ENCODE data around the gene GPR25.

Gene GPR25

DNA sequence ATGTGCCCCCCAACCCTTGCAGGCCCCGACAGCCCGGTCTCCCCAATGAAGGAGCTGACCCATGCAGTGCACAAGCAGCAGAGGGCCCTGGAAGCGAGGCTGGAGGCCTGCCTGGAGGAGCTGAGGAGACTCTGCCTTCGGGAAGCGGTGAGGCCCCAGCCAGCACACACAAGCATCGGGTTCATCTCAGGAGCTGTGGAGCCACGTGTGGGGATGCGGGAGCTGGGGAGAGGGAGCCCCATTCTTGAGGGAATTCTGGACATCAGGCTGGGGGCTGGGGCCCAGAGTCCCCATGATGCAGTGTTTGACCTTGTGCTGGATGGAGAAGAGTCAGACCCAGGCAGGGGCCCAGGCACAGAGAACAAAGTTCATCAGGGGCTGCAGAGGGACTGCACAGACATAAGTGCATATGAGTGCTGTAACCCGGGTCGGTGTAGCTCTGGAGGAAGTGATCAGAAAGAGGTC, 26.7 kb downstream of the GPR25 start:
- no peak for DNase-seq (ENCODE audit: extremely low read depth, insufficient read length)
- Histone ChIP-seq H3K36me3 (ENCODE audit: control insufficient read depth, insufficient read depth, low read length) (no peaks in the 10 kb centered on the region), H3K4me3 (replicated peaks; ENCODE audit: low read depth, low read length) (no peak overlapping the region), H3K27me3 (replicated peaks; ENCODE audit: control insufficient read depth, insufficient read depth, low read length) (no peaks in the 10 kb centered on the region)
- TF ChIP-seq, protein P1, sequence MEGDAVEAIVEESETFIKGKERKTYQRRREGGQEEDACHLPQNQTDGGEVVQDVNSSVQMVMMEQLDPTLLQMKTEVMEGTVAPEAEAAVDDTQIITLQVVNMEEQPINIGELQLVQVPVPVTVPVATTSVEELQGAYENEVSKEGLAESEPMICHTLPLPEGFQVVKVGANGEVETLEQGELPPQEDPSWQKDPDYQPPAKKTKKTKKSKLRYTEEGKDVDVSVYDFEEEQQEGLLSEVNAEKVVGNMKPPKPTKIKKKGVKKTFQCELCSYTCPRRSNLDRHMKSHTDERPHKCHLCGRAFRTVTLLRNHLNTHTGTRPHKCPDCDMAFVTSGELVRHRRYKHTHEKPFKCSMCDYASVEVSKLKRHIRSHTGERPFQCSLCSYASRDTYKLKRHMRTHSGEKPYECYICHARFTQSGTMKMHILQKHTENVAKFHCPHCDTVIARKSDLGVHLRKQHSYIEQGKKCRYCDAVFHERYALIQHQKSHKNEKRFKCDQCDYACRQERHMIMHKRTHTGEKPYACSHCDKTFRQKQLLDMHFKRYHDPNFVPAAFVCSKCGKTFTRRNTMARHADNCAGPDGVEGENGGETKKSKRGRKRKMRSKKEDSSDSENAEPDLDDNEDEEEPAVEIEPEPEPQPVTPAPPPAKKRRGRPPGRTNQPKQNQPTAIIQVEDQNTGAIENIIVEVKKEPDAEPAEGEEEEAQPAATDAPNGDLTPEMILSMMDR (IDR thresholded peaks at IDR 0.05; ENCODE audit: insufficient read depth, low read length, poor library complexity, severe bottlenecking), result no peak

DNA sequence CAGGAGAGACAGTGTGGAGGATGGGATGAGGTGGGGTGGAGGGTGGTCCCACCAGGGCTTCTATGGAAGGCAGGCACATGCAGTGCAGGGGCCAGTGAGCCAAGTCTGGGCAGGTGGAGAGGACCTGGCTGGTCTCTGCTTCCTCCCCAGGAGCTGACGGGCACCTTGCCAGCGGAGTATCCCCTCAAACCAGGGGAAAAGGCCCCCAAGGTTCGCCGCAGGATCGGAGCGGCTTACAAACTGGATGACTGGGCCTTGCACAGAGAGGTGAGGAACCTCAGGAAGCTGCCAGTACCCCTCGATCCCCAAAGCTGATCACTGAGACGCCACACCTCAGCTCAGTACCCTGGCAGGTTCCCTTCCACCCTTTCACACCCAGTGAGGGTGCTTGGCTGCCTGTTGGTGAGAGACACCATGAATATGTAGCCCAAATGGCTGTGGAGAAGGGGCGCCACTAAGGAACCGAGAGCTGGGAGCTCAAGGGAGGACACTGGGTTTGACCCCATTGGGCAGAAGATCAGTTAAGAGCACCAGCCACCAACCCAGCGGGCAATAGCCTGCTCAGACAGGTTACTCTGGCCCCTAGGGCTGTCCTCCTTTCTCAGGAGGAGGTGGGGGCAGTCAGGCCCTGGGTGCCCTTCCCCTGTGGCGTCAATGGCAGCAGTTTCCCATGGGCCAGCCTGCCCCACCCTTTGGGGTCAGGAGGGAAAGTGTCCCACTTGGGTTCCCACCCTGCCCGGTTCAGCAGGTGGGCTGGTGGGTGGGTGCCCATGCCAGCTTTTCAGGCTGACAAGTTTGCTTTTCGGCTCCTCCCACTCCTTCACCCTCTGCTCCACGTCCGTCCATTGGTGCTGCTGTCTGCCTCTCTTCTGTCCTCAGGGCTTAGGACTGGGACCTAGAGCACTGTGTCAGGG, 27.4 kb downstream of the GPR25 start:
- TF ChIP-seq, protein P1 (IDR thresholded peaks at IDR 0.05; ENCODE audit: insufficient read depth, low read length, poor library complexity, severe bottlenecking), result no peak
- Histone ChIP-seq H3K4me3 (replicated peaks; ENCODE audit: low read depth, low read length) (no peak overlapping the region), H3K36me3 (ENCODE audit: control insufficient read depth, insufficient read depth, low read length) (no peaks in the 10 kb centered on the region), H3K27me3 (replicated peaks; ENCODE audit: control insufficient read depth, insufficient read depth, low read length) (no peaks in the 10 kb centered on the region)
- DNase-seq (ENCODE audit: extremely low read depth, insufficient read length), result no peak

DNA sequence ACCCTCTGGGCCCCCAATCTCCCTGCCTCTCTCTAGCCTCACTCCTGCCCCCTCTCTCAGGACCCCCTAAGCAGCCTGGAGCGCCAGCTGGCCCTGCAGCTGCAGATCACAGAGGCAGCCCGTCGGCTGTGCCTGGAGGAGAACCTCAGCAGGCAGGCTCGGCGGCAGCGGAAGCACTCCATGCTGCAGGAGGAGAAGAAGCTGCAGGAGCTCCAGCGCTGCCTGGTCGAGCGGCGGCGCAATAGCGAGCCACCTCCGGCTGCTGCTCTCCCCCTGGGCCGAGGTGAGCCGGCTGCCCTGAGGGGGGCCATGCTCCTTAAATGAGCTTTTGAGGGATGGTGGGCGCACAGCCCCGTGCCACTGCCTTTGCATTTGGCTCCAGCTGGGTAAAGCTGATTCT, 28.1 kb downstream of the GPR25 start:
- TF ChIP-seq, protein P1 (IDR thresholded peaks at IDR 0.05; ENCODE audit: insufficient read depth, low read length, poor library complexity, severe bottlenecking), result no peak
- no peaks in the 10 kb centered on the region for H3K36me3 ChIP-seq (ENCODE audit: control insufficient read depth, insufficient read depth, low read length)
- DNase-seq (ENCODE audit: extremely low read depth, insufficient read length), result no peak
- H3K27me3 ChIP-seq (replicated peaks; ENCODE audit: control insufficient read depth, insufficient read depth, low read length), result no peaks in the 10 kb centered on the region
- no peak overlapping the region for H3K4me3 ChIP-seq (replicated peaks; ENCODE audit: low read depth, low read length)

DNA sequence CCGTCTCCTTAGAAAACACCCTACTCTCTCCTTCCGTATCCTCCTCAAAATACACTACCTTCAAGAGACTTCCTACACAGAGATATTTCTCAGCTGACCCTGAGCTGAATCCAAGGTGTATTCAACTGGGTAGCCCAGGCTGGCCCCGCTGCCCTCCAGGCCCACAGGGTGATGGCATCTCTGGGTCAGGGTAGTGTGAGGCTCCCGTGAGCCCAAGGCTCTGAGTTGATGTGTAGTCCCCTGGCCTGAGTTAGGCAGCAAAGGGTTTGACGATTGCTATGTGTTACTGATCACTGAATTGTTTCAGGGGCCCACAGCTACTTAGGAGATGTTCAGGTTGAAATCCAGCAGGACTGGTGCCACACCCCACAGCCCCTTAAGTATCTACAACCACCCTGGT, 28.6 kb downstream of the GPR25 start:
- DNase-seq (ENCODE audit: extremely low read depth, insufficient read length), result no peak
- no peak overlapping the region for H3K4me3 ChIP-seq (replicated peaks; ENCODE audit: low read depth, low read length)
- H3K36me3 ChIP-seq (ENCODE audit: control insufficient read depth, insufficient read depth, low read length), result no peaks in the 10 kb centered on the region
- H3K27me3 ChIP-seq (replicated peaks; ENCODE audit: control insufficient read depth, insufficient read depth, low read length), result no peaks in the 10 kb centered on the region
- TF ChIP-seq, protein P1 (IDR thresholded peaks at IDR 0.05; ENCODE audit: insufficient read depth, low read length, poor library complexity, severe bottlenecking), result no peak

DNA sequence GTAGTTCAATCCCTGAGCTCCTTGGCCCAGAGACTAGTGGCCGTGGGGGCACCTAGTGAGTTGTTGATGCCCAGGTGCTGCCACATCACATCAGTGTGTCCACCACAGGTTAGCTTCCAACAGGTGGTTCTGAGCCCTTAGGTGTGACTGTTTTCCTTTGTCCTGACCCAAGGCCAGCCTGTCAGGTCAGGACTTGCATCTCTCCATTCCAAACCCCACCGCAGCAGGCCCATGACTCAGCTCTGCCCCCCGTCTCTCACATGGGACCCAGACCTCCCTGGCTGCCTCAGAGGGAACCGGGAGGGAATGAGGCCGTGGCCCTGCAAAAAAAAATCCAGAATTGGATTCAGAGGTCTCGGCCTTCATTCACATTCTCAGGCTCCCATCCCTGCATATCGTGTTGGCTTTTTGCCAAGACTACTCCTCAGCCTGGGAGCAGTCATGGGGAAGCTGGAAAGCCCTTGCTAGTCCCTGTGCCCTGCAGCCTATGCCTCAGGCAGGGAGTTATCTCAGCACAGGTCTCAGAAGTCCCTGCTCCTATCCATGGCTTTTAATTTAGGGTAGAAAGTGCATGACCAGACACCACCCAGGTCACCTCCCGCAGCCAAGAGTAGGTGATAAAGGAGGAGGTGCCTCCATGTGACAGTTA, 29.1 kb downstream of the GPR25 start:
- Histone ChIP-seq H3K36me3 (ENCODE audit: control insufficient read depth, insufficient read depth, low read length) (no peaks in the 10 kb centered on the region), H3K27me3 (replicated peaks; ENCODE audit: control insufficient read depth, insufficient read depth, low read length) (no peaks in the 10 kb centered on the region), H3K4me3 (replicated peaks; ENCODE audit: low read depth, low read length) (no peak overlapping the region)
- TF ChIP-seq, protein P1 (IDR thresholded peaks at IDR 0.05; ENCODE audit: insufficient read depth, low read length, poor library complexity, severe bottlenecking), result no peak
- DNase-seq (ENCODE audit: extremely low read depth, insufficient read length), result no peak
